Memory B cell (primary cell): ENCODE measurements around the gene BZW2.

Experiments used
- ATAC-seq: fragments of 150-1000 bp; cut with Tn5 transposase; 2 replicates; pipeline ENCODE4 v1.10.0; 2021; ENCODE audit warnings: low read depth, mild to moderate bottlenecking, moderate library complexity
- DNase-seq, 2 donors: peaks; one replicate each; pipeline ENCODE4 v3.0.0; 2022; ENCODE audit warnings: low spot score in 2 of 2
- H3K27ac Mint-ChIP-seq: one replicate; pipeline ENCODE4 v1.8.0; 2022; ENCODE audit warnings: mild to moderate bottlenecking, moderate library complexity, mixed read lengths
- H3K27me3 Mint-ChIP-seq: one replicate; pipeline ENCODE4 v1.8.0; 2022; ENCODE audit warnings: mixed read lengths
- H3K36me3 Mint-ChIP-seq: one replicate; pipeline ENCODE4 v1.8.0; 2022; ENCODE audit warnings: mild to moderate bottlenecking, mixed read lengths
- H3K4me1 Mint-ChIP-seq: one replicate; pipeline ENCODE4 v1.8.0; 2022; ENCODE audit warnings: mixed read lengths
- H3K4me3 Mint-ChIP-seq: one replicate; pipeline ENCODE4 v1.8.0; 2022; ENCODE audit warnings: mild to moderate bottlenecking, moderate library complexity, mixed read lengths
- H3K9me3 Mint-ChIP-seq: one replicate; pipeline ENCODE4 v1.8.0; 2022; ENCODE audit warnings: mixed read lengths

Gene BZW2

GRCh38 chr7:16730937-16731336 is 85.0 kb downstream of the BZW2 start:
- Mint-ChIP-seq H3K27ac (no peak overlapping the region), H3K9me3 (no peaks in the 10 kb centered on the region), H3K36me3 (peaks cover 2% of the 10 kb centered on the region), H3K4me3 (no peak overlapping the region), H3K27me3 (no peaks in the 10 kb centered on the region), H3K4me1 (peaks cover 6% of the 10 kb centered on the region)
- ATAC-seq, result no peak
- no peak for DNase-seq

- Mint-ChIP-seq H3K36me3 (peaks cover 2% of the 10 kb centered on the region), H3K9me3 (no peaks in the 10 kb centered on the region), H3K27ac (no peak overlapping the region), H3K4me1 (peaks cover 6% of the 10 kb centered on the region), H3K27me3 (no peaks in the 10 kb centered on the region), H3K4me3 (no peak overlapping the region)
- ATAC-seq (no peak), DNase-seq (no peak)
These were observed 86.8 kb downstream of the BZW2 start for GRCh38 chr7:16732828-16733227.

GRCh38 chr7:16734148-16734726 is 88.3 kb downstream of the BZW2 start:
- DNase-seq (no peak), ATAC-seq (no peak)
- H3K27ac Mint-ChIP-seq, result no peak overlapping the region
- H3K27me3 Mint-ChIP-seq, result no peaks in the 10 kb centered on the region
- H3K9me3 Mint-ChIP-seq, result no peaks in the 10 kb centered on the region
- peaks cover 2% of the 10 kb centered on the region for H3K36me3 Mint-ChIP-seq
- peaks cover 6% of the 10 kb centered on the region for H3K4me1 Mint-ChIP-seq
- no peak overlapping the region for H3K4me3 Mint-ChIP-seq

- Mint-ChIP-seq H3K27ac (no peak overlapping the region), H3K4me1 (peaks cover 6% of the 10 kb centered on the region), H3K27me3 (no peaks in the 10 kb centered on the region), H3K36me3 (peaks cover 2% of the 10 kb centered on the region), H3K4me3 (no peak overlapping the region), H3K9me3 (no peaks in the 10 kb centered on the region)
- ATAC-seq, result no peak
- DNase-seq, result no peak
These were observed 89.0 kb downstream of the BZW2 start for GRCh38 chr7:16735020-16735419.

GRCh38 chr7:16738011-16738688 is 92.2 kb downstream of the BZW2 start:
- Mint-ChIP-seq H3K27me3 (no peaks in the 10 kb centered on the region), H3K4me3 (no peak overlapping the region), H3K36me3 (no peaks in the 10 kb centered on the region), H3K9me3 (no peaks in the 10 kb centered on the region), H3K4me1 (peaks cover 3% of the 10 kb centered on the region), H3K27ac (no peak overlapping the region)
- DNase-seq (no peak), ATAC-seq (no peak)

GRCh38 chr7:16739863-16740622 is 94.1 kb downstream of the BZW2 start:
- Mint-ChIP-seq H3K4me3 (no peak overlapping the region), H3K27me3 (no peaks in the 10 kb centered on the region), H3K36me3 (no peaks in the 10 kb centered on the region), H3K4me1 (peaks cover 3% of the 10 kb centered on the region), H3K27ac (no peak overlapping the region), H3K9me3 (no peaks in the 10 kb centered on the region)
- ATAC-seq (no peak), DNase-seq (no peak)

GRCh38 chr7:16740623-16740953 is 94.6 kb downstream of the BZW2 start:
- Mint-ChIP-seq H3K4me1 (peaks cover under 1% of the 10 kb centered on the region), H3K27me3 (no peaks in the 10 kb centered on the region), H3K9me3 (no peaks in the 10 kb centered on the region), H3K27ac (no peak overlapping the region), H3K36me3 (no peaks in the 10 kb centered on the region), H3K4me3 (no peak overlapping the region)
- ATAC-seq (no peak), DNase-seq (no peak)

- no peaks in the 10 kb centered on the region for H3K36me3 Mint-ChIP-seq
- no peaks in the 10 kb centered on the region for H3K27me3 Mint-ChIP-seq
- H3K4me1 Mint-ChIP-seq, result no peaks in the 10 kb centered on the region
These were observed 95.0 kb downstream of the BZW2 start for GRCh38 chr7:16740996-16741395.

GRCh38 chr7:16741676-16742075 is 95.7 kb downstream of the BZW2 start:
- no peak for ATAC-seq
- Mint-ChIP-seq H3K4me3 (no peak overlapping the region), H3K36me3 (no peaks in the 10 kb centered on the region), H3K27ac (no peak overlapping the region), H3K9me3 (no peaks in the 10 kb centered on the region), H3K27me3 (no peaks in the 10 kb centered on the region), H3K4me1 (no peaks in the 10 kb centered on the region)
- no peak for DNase-seq

More at GRCh38 chr7:16740996-16741395, 95.0 kb downstream of the BZW2 start:
- H3K27ac Mint-ChIP-seq, result no peak overlapping the region
- DNase-seq (no peak), ATAC-seq (no peak)
- no peak overlapping the region for H3K4me3 Mint-ChIP-seq
- H3K9me3 Mint-ChIP-seq, result no peaks in the 10 kb centered on the region

GRCh38 chr7:16742547-16742946 is 96.6 kb downstream of the BZW2 start:
- H3K36me3 Mint-ChIP-seq, result no peaks in the 10 kb centered on the region
- no peaks in the 10 kb centered on the region for H3K9me3 Mint-ChIP-seq
- DNase-seq (no peak), ATAC-seq (no peak)
- no peaks in the 10 kb centered on the region for H3K27me3 Mint-ChIP-seq
- H3K27ac Mint-ChIP-seq, result no peak overlapping the region
- no peaks in the 10 kb centered on the region for H3K4me1 Mint-ChIP-seq
- H3K4me3 Mint-ChIP-seq, result no peak overlapping the region

- Mint-ChIP-seq H3K4me3 (no peak overlapping the region), H3K27me3 (peaks cover 1% of the 10 kb centered on the region), H3K4me1 (no peaks in the 10 kb centered on the region), H3K27ac (no peak overlapping the region), H3K36me3 (no peaks in the 10 kb centered on the region), H3K9me3 (no peaks in the 10 kb centered on the region)
- no peak for ATAC-seq
- no peak for DNase-seq
These were observed 97.3 kb downstream of the BZW2 start for GRCh38 chr7:16743236-16743635.

GRCh38 chr7:16744518-16745250 is 98.7 kb downstream of the BZW2 start:
- ATAC-seq (no peak), DNase-seq (no peak)
- H3K27me3 Mint-ChIP-seq, result peaks cover 1% of the 10 kb centered on the region
- no peaks in the 10 kb centered on the region for H3K36me3 Mint-ChIP-seq
- no peak overlapping the region for H3K27ac Mint-ChIP-seq
- H3K4me1 Mint-ChIP-seq, result no peaks in the 10 kb centered on the region
- H3K9me3 Mint-ChIP-seq, result no peaks in the 10 kb centered on the region
- no peak overlapping the region for H3K4me3 Mint-ChIP-seq

- DNase-seq (no peak), ATAC-seq (no peak)
- Mint-ChIP-seq H3K9me3 (no peaks in the 10 kb centered on the region), H3K4me3 (no peak overlapping the region), H3K27ac (no peak overlapping the region), H3K4me1 (peaks cover 4% of the 10 kb centered on the region), H3K36me3 (no peaks in the 10 kb centered on the region), H3K27me3 (peaks cover 1% of the 10 kb centered on the region)
These were observed 99.7 kb downstream of the BZW2 start for GRCh38 chr7:16745645-16746044.

GRCh38 chr7:16747102-16747501 is 101.1 kb downstream of the BZW2 start:
- ATAC-seq (no peak), DNase-seq (no peak)
- H3K4me1 Mint-ChIP-seq, result peaks cover 4% of the 10 kb centered on the region
- H3K9me3 Mint-ChIP-seq, result no peaks in the 10 kb centered on the region
- H3K4me3 Mint-ChIP-seq, result no peak overlapping the region
- no peaks in the 10 kb centered on the region for H3K36me3 Mint-ChIP-seq
- H3K27me3 Mint-ChIP-seq, result peaks cover 1% of the 10 kb centered on the region
- H3K27ac Mint-ChIP-seq, result no peak overlapping the region
